ENCODE data around the gene SDCBP2.

GRCh38 chr20:1312904-1313235 lies 16.1 kb downstream of the SDCBP2 start:
- TF ChIP-seq CTCF (IDR thresholded peaks at IDR 0.05; ENCODE audit: insufficient read depth, low read depth, low read length) = no peak
- TF ChIP-seq EZH2 (IDR thresholded peaks at IDR 0.05; ENCODE audit: insufficient read depth, low read length) = no peak

Measured in astrocyte (in vitro differentiated cells and primary cell).